ENCODE results near the gene COBL. TPM values are rescaled to one million over a fixed set of nuclear protein-coding genes. Genes with fewer than 3 reads are reported as not detected.

The COBL gene
- total RNA-seq, 1 donor from 2014 or later = 0.11 TPM

DNA sequence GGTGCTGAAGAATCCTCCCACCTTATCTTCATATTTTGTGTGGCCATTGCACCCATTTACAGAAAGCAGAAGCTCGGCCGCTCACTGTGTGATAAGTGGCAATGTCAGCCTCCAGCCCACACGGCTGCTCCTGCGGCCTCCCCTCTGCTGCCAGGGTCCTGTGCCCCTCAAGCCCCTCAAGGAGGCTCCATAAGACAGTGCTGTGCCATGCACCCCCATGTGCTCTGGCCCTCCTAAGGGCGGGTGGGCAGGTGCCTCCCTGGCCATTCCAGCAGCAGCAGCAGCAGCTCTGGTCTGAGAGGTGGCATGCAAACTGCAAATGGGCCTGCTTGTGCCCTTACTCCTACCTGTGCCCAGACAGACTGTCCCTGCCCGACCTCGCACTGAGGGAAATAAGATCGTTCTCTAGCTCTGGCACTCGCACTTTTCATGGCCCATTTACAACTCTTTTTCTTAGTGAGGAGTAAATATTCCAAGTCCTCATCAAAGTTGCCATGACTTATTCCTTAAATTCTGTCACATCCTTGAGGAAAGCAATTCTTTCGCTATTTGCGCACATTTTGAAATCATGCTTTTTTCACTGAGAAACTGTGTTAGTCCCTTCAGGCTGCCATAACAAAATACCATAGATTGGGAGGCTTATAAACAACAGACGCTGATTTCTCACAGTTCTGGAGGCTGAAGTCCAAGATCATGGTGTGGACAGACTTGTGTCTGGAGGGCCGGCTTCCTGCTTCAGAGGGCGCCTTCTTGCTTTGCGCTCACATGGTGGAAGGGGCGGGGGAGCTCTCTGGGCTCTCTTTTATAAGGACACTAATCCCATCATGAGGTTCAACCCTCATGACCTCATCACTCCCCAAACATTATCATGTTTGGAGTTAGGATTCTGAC lies 187.8 kb downstream of the COBL start:
- H3K36me3 ChIP-seq = no peaks in the 10 kb centered on the region
- no peak for DNase-seq (ENCODE audit: low spot score in 2 of 2)
- no peak overlapping the region for H3K4me3 ChIP-seq
- intact Hi-C loops (cut with DNase I) = no loop called here
- H3K27ac ChIP-seq = no peak overlapping the region
- no peaks in the 10 kb centered on the region for H3K9me3 ChIP-seq
- no peaks in the 10 kb centered on the region for H3K27me3 ChIP-seq
- no peaks in the 10 kb centered on the region for H3K4me1 ChIP-seq
- TF ChIP-seq, protein P1, sequence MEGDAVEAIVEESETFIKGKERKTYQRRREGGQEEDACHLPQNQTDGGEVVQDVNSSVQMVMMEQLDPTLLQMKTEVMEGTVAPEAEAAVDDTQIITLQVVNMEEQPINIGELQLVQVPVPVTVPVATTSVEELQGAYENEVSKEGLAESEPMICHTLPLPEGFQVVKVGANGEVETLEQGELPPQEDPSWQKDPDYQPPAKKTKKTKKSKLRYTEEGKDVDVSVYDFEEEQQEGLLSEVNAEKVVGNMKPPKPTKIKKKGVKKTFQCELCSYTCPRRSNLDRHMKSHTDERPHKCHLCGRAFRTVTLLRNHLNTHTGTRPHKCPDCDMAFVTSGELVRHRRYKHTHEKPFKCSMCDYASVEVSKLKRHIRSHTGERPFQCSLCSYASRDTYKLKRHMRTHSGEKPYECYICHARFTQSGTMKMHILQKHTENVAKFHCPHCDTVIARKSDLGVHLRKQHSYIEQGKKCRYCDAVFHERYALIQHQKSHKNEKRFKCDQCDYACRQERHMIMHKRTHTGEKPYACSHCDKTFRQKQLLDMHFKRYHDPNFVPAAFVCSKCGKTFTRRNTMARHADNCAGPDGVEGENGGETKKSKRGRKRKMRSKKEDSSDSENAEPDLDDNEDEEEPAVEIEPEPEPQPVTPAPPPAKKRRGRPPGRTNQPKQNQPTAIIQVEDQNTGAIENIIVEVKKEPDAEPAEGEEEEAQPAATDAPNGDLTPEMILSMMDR (IDR thresholded peaks at IDR 0.05) = no peak

DNA sequence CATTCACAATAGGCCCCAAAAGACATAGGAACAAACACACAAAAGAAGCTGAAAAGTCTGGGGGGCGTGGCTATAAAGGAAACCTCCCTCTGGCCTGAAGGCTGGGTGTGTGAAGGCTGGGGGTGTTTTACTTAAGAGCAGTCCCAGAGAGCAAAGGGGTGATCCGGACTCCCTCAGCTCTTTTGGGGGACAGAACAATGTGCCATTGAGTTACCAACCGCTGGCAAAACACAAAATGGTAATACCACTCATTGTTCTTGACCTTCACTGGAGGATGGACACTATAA lies 189.0 kb downstream of the COBL start:
- Histone ChIP-seq H3K4me1 (no peaks in the 10 kb centered on the region), H3K36me3 (no peaks in the 10 kb centered on the region), H3K9me3 (no peaks in the 10 kb centered on the region), H3K27ac (no peak overlapping the region), H3K27me3 (no peaks in the 10 kb centered on the region), H3K4me3 (no peak overlapping the region)
- no peak for DNase-seq (ENCODE audit: low spot score in 2 of 2)
- TF ChIP-seq, protein P1 (IDR thresholded peaks at IDR 0.05) = no peak
- intact Hi-C loops (cut with DNase I) = no loop called here

DNA sequence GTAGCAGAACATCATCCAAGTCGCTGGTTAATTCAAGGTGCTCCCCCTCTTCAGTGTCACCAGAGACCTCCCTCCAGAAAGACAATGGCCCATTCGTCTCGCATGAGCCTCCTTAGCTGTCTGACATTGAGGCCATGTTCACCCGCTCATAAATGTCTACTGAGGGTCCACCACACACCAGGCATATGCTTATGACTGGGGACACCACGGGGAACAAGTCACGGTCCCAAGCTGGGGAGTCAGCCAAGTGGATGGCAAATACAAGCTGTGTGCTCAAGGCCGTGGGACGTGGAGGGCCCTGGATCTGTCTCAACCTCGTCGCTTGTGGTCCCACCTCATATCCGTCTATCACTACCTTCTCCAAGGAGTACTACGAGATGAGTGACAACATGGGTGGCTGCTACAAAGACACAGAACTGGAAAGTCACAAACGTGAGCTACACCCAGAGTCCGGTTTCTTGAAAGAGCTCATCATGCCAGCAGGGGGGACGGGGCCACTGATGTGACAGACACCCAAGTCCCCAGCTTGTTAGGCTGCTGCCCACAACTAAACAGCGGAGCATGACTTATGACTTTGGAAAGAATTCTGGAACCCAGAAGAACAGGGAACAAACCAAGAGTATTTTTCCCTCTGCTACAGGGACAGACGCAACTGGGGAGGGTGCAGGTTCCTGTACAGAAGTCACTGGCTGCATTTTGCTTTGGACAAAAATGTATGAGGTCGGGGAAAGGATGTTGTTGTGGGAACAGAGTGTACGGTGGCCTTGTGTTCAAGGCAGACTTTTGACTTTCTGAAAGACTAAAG lies 189.6 kb downstream of the COBL start:
- H3K27ac ChIP-seq = no peak overlapping the region
- TF ChIP-seq, protein P1 (IDR thresholded peaks at IDR 0.05) = no peak
- no peaks in the 10 kb centered on the region for H3K36me3 ChIP-seq
- H3K27me3 ChIP-seq = no peaks in the 10 kb centered on the region
- H3K9me3 ChIP-seq = no peaks in the 10 kb centered on the region
- H3K4me3 ChIP-seq = no peak overlapping the region
- intact Hi-C loops (cut with DNase I) = no loop called here
- DNase-seq (ENCODE audit: low spot score in 2 of 2) = no peak
- H3K4me1 ChIP-seq = no peaks in the 10 kb centered on the region

DNA sequence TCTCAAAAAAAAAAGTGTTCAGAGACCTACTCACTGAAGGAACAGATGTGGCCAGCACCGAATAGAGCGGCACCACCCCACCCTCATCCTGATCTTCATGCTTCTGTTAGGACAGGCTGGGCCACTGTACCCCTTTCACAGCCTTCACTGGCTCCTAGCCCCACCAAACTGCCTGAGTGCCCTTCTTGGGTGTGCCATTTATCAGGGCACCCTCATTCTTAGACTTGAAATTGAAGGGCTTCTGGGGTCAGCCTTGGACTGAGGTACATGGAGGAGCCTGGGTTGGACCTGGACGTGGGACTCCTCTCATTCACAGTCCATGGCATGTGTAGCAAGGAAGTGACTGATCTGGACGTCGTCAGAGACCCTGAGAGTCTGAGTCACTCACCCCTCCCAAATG lies 190.3 kb downstream of the COBL start:
- Histone ChIP-seq H3K36me3 (no peaks in the 10 kb centered on the region), H3K27me3 (no peaks in the 10 kb centered on the region), H3K4me3 (no peak overlapping the region), H3K4me1 (no peaks in the 10 kb centered on the region), H3K9me3 (no peaks in the 10 kb centered on the region), H3K27ac (no peak overlapping the region)
- intact Hi-C loops (cut with DNase I) = no loop called here
- TF ChIP-seq, protein P1 (IDR thresholded peaks at IDR 0.05) = no peak
- DNase-seq (ENCODE audit: low spot score in 2 of 2) = no peak

DNA sequence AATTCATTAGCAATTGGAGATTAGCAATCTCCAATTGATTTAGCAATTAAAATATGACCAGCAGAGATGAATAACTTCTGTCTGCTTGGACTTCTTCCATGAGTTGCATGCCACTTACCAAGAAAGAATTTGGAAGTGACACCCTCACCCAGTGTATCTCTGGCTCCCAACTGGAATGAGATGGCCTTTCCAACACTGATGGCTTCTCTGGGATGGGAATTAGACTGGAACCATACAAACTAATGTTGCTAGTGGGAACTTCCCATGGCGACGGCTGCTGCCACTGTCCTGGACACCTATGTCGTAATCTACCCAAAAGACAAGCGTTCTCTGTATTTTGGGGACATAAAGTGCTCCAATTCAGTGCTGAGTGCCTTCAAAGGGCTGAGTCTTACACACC lies 192.3 kb downstream of the COBL start:
- H3K36me3 ChIP-seq = no peaks in the 10 kb centered on the region
- H3K27ac ChIP-seq = no peak overlapping the region
- H3K9me3 ChIP-seq = no peaks in the 10 kb centered on the region
- no peaks in the 10 kb centered on the region for H3K27me3 ChIP-seq
- TF ChIP-seq, protein P1 (IDR thresholded peaks at IDR 0.05) = no peak
- no peak for DNase-seq (ENCODE audit: low spot score in 2 of 2)
- intact Hi-C loops (cut with DNase I) = no loop called here
- no peak overlapping the region for H3K4me3 ChIP-seq
- H3K4me1 ChIP-seq = no peaks in the 10 kb centered on the region

Data from ascending aorta (tissue), 2 donors.